Measurements from ENCODE around the gene NRG3. TPM values are rescaled to one million over a fixed set of nuclear protein-coding genes. Genes with fewer than 3 reads are reported as not detected.
A peak's percentile ranks its signal among the peaks of the same experiment; 100 is the strongest.
"Not testable (repeated sequence)": the region's sequence is repeated elsewhere in the genome, so short reads cannot be mapped to it uniquely, and the experiment has no call there.

NRG3 gene
- total RNA-seq, 4 donors from 2014 or later: 0.54 TPM; not detected in 3

DNA sequence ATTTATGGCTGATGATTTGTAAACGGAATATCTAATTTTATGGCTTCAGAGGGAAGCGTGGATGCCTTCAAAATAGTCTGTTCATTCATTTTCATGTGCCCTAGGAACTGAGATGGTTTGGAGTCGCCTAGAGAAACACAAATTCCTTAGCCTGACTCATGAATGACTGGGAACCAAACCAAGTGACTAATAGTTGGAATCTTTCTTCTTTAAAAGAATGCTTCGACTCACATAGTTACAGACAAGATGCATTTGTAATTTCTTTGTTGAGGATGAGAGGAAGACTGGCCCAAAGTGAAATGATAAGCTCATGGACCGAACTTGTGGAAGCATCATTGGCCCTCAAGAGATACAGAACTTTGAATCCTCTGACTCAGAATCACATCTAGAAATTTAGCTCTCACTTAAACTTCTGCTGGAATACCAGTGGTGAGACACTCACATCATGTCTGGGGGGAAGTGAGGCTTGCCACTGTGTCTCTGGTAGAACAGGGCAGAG lies 1107.2 kb downstream of the NRG3 start:
- peak; percentile 86 for ATAC-seq
- Histone ChIP-seq H3K36me3 (no peaks in the 10 kb centered on the region), H3K9me3 (no peaks in the 10 kb centered on the region), H3K27ac (no peak overlapping the region), H3K27me3 (peaks cover 1% of the 10 kb centered on the region), H3K4me3 (no peak overlapping the region), H3K4me1 (peaks cover 0 to 8% (median 0%) of the 10 kb centered on the region in 3 donors)
- 7 to 22% methylated on average over 5 of the region's 5 CpGs for WGBS, 2 donors (ENCODE audit: low coverage in 1 of 2)
- TF ChIP-seq, protein P1, sequence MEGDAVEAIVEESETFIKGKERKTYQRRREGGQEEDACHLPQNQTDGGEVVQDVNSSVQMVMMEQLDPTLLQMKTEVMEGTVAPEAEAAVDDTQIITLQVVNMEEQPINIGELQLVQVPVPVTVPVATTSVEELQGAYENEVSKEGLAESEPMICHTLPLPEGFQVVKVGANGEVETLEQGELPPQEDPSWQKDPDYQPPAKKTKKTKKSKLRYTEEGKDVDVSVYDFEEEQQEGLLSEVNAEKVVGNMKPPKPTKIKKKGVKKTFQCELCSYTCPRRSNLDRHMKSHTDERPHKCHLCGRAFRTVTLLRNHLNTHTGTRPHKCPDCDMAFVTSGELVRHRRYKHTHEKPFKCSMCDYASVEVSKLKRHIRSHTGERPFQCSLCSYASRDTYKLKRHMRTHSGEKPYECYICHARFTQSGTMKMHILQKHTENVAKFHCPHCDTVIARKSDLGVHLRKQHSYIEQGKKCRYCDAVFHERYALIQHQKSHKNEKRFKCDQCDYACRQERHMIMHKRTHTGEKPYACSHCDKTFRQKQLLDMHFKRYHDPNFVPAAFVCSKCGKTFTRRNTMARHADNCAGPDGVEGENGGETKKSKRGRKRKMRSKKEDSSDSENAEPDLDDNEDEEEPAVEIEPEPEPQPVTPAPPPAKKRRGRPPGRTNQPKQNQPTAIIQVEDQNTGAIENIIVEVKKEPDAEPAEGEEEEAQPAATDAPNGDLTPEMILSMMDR (IDR thresholded peaks at IDR 0.05): no peak
- TF ChIP-seq EP300 (IDR thresholded peaks at IDR 0.05) (no peak), POLR2AphosphoS5 (IDR thresholded peaks at IDR 0.05) (no peak), POLR2A (IDR thresholded peaks at IDR 0.05) (no peak)

- H3K27me3 ChIP-seq: no peaks in the 10 kb centered on the region
- H3K27ac ChIP-seq: no peak overlapping the region
- WGBS, 2 donors (ENCODE audit: low coverage in 1 of 2): 85 to 92% methylated on average over 8 to 9 of the region's 10 CpGs
- TF ChIP-seq POLR2A (IDR thresholded peaks at IDR 0.05): no peak
- TF ChIP-seq EP300 (IDR thresholded peaks at IDR 0.05): no peak
- no peak for TF ChIP-seq POLR2AphosphoS5 (IDR thresholded peaks at IDR 0.05)
- TF ChIP-seq, protein P1 (IDR thresholded peaks at IDR 0.05): no peak
- H3K4me1 ChIP-seq: peaks cover 0 to 8% (median 0%) of the 10 kb centered on the region in 3 donors
- no peak for ATAC-seq
- no peaks in the 10 kb centered on the region for H3K9me3 ChIP-seq
- no peak overlapping the region for H3K4me3 ChIP-seq
- H3K36me3 ChIP-seq: no peaks in the 10 kb centered on the region
These were observed 1111.2 kb downstream of the NRG3 start for GRCh38 chr10:82986216-82986615.

- not testable (repeated sequence) for H3K4me3 ChIP-seq, H3K9me3 ChIP-seq, H3K4me1 ChIP-seq, H3K36me3 ChIP-seq, ATAC-seq, H3K27me3 ChIP-seq, H3K27ac ChIP-seq
- WGBS, 2 donors (ENCODE audit: low coverage in 1 of 2): 91 to 94% methylated on average over 3 to 8 of the region's 8 CpGs
These were observed 1131.5 kb downstream of the NRG3 start for GRCh38 chr10:83006479-83006878.

- ATAC-seq: no peak
- 90 to 91% methylated on average over 3 of the region's 3 CpGs for WGBS, 2 donors (ENCODE audit: low coverage in 1 of 2)
- no peaks in the 10 kb centered on the region for H3K27me3 ChIP-seq
- no peaks in the 10 kb centered on the region for H3K4me1 ChIP-seq
- no peaks in the 10 kb centered on the region for H3K9me3 ChIP-seq
- TF ChIP-seq POLR2AphosphoS5 (IDR thresholded peaks at IDR 0.05) (no peak), EP300 (IDR thresholded peaks at IDR 0.05) (no peak), POLR2A (IDR thresholded peaks at IDR 0.05) (no peak)
- TF ChIP-seq, protein P1 (IDR thresholded peaks at IDR 0.05): no peak
- no peak overlapping the region for H3K27ac ChIP-seq
- no peak overlapping the region for H3K4me3 ChIP-seq
- no peaks in the 10 kb centered on the region for H3K36me3 ChIP-seq
These were observed 1132.5 kb downstream of the NRG3 start for GRCh38 chr10:83007510-83007909.

- no peak overlapping the region for H3K27ac ChIP-seq
- no peaks in the 10 kb centered on the region for H3K27me3 ChIP-seq
- TF ChIP-seq POLR2A (IDR thresholded peaks at IDR 0.05): no peak
- no peak for TF ChIP-seq POLR2AphosphoS5 (IDR thresholded peaks at IDR 0.05)
- TF ChIP-seq, protein P1 (IDR thresholded peaks at IDR 0.05): no peak
- TF ChIP-seq EP300 (IDR thresholded peaks at IDR 0.05): no peak
- no peaks in the 10 kb centered on the region for H3K36me3 ChIP-seq
- 57% methylated on average over 3 of the region's 3 CpGs; no CpG with 5 or more reads in 1 of the 2 donors for WGBS, 2 donors (ENCODE audit: low coverage in 1 of 2)
- H3K4me1 ChIP-seq: no peaks in the 10 kb centered on the region
- H3K9me3 ChIP-seq: no peaks in the 10 kb centered on the region
- ATAC-seq: no peak
- no peak overlapping the region for H3K4me3 ChIP-seq
These were observed 1137.9 kb downstream of the NRG3 start for GRCh38 chr10:83012866-83013265.

Measured in gastroesophageal sphincter (tissue), 4 donors.